ENCODE measurements around the gene SIPA1L3.

DNA sequence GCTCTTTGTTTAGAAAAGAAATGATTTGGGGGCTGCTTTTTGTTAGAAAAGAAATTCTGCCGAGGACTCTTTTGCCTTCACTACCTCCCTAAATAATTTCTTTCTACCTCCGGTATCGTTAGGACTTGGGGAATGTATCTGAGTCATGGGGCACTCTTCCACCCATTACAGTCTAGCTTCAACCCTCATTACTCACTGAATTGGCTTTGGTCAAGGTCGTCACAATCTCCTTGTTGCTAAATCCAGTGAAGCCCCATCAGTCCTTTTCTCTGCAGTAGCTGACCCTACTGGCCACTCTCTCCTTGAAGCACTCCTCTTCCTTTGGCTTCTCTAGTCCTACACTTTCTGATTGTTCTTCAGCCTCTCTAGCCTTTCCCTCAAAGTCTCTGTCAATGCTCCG, 34.6 kb upstream of the SIPA1L3 start:
- TF ChIP-seq, protein P1, sequence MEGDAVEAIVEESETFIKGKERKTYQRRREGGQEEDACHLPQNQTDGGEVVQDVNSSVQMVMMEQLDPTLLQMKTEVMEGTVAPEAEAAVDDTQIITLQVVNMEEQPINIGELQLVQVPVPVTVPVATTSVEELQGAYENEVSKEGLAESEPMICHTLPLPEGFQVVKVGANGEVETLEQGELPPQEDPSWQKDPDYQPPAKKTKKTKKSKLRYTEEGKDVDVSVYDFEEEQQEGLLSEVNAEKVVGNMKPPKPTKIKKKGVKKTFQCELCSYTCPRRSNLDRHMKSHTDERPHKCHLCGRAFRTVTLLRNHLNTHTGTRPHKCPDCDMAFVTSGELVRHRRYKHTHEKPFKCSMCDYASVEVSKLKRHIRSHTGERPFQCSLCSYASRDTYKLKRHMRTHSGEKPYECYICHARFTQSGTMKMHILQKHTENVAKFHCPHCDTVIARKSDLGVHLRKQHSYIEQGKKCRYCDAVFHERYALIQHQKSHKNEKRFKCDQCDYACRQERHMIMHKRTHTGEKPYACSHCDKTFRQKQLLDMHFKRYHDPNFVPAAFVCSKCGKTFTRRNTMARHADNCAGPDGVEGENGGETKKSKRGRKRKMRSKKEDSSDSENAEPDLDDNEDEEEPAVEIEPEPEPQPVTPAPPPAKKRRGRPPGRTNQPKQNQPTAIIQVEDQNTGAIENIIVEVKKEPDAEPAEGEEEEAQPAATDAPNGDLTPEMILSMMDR (IDR thresholded peaks at IDR 0.05): no peak
- no peak for TF ChIP-seq POLR2A (IDR thresholded peaks at IDR 0.05)
